ENCODE measurements around the gene NDUFS2.

NDUFS2 gene

DNA sequence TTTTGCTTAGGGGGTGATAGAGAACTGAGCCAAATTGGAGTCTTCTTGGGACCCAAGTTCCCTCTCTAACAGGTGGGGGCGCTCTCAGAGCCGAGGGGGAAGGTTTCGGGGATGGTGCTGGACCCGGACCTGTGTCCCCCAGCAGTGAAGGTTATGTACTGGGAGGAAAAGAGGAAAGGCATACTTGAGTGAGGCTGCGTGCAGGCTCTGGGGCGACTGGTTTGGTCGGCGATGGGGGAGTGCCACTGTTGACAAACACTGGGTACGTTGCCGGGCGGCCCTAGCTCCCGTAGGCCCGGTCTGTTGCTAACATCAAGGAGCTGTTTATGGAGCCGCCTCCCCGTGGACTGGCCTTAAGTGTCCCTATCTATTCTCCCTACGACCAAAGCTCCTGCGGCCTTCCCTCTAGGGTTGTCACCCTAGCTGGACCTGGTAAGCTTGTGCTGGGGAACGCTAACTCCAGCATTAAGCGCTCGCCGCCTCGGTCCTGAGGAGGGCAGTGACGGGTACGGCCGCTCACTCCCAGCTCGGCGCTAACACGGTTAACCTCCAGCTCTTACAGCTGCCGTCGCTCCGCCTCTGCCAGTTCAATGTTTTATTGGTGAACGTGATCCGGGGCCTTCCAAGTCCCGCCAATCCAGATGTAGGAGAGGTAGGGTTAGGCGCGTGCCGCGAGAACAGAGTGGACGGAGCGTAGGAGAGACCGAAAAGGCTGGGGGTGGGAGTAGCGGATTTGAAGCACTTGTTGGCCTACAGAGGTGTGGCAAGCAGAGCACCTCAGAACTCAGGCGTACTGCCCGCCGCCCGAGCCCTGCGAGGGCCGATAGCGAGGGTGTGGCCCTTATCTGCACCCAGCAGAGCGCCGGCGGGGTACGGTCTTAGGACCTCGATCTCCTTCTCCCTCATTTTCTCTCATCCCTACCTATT is 36.2 kb upstream of the NDUFS2 start, which contains the start of gene PPOX:
Gene PPOX, plus strand, starts transcription at position 685 of the 927 bp plus-strand sequence. CDS start 422 bp downstream, outside the sequence.
- peak within 1 kb of the TSS; percentile 81 for H3K4me3 ChIP-seq (ENCODE audit: low read length)
- peak; percentile 96 for DNase-seq (ENCODE audit: low read depth)
- TF ChIP-seq, protein P1, sequence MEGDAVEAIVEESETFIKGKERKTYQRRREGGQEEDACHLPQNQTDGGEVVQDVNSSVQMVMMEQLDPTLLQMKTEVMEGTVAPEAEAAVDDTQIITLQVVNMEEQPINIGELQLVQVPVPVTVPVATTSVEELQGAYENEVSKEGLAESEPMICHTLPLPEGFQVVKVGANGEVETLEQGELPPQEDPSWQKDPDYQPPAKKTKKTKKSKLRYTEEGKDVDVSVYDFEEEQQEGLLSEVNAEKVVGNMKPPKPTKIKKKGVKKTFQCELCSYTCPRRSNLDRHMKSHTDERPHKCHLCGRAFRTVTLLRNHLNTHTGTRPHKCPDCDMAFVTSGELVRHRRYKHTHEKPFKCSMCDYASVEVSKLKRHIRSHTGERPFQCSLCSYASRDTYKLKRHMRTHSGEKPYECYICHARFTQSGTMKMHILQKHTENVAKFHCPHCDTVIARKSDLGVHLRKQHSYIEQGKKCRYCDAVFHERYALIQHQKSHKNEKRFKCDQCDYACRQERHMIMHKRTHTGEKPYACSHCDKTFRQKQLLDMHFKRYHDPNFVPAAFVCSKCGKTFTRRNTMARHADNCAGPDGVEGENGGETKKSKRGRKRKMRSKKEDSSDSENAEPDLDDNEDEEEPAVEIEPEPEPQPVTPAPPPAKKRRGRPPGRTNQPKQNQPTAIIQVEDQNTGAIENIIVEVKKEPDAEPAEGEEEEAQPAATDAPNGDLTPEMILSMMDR (conservative IDR thresholded peaks at IDR 0.05; ENCODE audit: low read depth, low read length) = peak; percentile 67

DNA sequence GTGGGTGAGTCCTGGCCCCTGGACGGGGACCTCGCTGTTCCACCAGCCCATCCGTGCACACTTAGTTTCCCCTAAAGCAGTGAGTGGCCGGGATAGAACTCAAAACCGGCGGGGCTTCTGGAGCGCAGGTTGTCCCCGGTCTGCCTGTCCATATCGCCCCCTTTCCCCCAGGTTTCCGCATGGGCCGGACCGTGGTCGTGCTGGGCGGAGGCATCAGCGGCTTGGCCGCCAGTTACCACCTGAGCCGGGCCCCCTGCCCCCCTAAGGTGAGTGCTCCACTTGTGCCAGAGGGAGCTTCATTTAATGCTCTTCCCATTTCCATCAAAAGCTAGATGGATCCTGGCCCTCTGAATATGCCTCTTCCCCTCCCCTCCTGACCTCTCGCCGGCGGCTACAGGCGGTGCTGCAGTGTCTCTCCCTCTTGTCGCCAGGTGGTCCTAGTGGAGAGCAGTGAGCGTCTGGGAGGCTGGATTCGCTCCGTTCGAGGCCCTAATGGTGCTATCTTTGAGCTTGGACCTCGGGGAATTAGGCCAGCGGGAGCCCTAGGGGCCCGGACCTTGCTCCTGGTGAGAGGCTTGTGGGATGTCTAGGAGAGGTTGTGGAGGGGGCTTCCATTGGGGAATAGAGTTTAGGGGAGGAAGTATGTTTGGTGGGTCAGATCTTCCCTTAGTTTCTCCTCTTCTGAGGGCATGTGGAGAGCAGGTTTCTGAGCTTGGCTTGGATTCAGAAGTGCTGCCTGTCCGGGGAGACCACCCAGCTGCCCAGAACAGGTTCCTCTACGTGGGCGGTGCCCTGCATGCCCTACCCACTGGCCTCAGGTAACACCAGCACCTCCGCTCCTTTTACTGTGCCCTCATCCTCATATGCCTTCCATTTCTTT is 35.3 kb upstream of the NDUFS2 start:
- H3K4me3 ChIP-seq (ENCODE audit: low read length) = peak overlapping the region; percentile 81
- DNase-seq (ENCODE audit: low read depth) = no peak
- TF ChIP-seq, protein P1 (conservative IDR thresholded peaks at IDR 0.05; ENCODE audit: low read depth, low read length) = no peak

DNA sequence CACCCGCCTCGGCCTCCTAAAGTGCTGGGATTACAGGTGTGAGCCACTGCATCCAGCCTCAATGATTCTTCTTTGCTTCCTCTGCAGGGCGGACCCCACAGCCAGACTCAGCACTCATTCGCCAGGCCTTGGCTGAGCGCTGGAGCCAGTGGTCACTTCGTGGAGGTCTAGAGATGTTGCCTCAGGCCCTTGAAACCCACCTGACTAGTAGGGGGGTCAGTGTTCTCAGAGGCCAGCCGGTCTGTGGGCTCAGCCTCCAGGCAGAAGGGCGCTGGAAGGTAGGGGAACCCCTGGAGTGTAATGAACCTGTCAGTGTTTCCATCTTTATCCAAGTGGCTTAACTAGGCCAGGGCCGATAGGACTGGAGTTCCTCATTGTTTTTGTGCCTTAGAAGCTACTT is 33.3 kb upstream of the NDUFS2 start:
- no peak overlapping the region for H3K4me3 ChIP-seq (ENCODE audit: low read length)
- TF ChIP-seq, protein P1 (conservative IDR thresholded peaks at IDR 0.05; ENCODE audit: low read depth, low read length) = no peak
- DNase-seq (ENCODE audit: low read depth) = no peak

DNA sequence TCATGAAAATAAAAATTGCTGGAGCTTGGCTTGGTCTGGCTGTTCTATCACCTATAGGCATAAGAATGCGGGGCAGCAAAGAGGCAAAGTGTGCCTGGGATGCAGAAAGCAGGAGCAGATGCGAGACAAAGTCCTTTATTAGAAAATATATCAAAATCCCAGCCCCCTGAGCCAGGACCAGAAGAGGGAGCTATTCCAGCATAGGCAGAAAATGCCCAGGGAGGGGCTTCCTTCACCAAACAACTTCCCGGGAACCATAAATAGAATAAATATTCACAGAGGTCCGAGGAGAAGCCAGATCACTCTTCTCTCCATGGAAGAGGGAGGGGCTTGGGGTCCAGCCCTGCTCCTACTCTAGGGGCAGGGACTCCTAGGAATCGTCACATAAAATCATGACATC is 31.0 kb upstream of the NDUFS2 start:
- TF ChIP-seq, protein P1 (conservative IDR thresholded peaks at IDR 0.05; ENCODE audit: low read depth, low read length) = peak; percentile 35
- H3K4me3 ChIP-seq (ENCODE audit: low read length) = no peak overlapping the region
- no peak for DNase-seq (ENCODE audit: low read depth)

DNA sequence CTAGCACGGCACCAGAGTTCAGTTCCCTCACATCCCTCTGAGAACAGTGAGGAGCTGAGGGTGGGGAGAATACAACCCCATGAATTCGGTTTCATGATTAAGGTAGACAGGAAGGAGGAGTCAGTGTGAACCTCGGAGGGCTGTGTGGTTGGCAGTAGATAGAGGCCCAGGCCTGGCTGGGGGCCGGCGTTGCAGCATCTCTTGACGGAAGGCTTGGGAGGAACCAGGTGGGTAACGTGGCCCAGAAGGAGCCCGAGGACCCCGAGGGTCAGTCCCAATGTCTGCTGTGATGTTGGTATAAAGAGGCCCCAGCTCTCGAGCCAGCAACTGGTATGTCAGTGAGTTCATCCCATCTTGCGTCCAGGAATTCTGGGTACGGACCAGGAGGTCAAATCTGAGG is 30.5 kb upstream of the NDUFS2 start:
- DNase-seq (ENCODE audit: low read depth) = no peak
- TF ChIP-seq, protein P1 (conservative IDR thresholded peaks at IDR 0.05; ENCODE audit: low read depth, low read length) = no peak
- no peak overlapping the region for H3K4me3 ChIP-seq (ENCODE audit: low read length)

DNA sequence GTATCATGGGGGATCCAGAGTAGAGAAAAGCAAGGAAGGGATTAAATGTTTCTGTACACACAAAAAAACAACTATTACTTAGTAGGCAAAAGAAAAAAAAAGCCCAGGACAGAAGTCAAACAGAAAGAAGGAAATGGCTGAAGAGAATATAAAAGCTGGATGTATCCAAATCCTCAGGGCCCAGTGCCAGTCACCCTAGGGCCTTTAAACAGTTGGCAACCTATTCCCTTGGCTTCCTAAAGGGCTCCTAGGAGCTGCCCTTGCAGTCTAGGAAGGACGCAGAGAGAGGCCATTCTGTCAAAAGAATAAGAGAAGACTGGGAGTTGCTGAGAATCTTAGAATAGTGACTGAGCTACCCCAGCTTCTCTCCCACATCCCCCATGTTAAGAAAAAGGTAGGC is 29.8 kb upstream of the NDUFS2 start:
- DNase-seq (ENCODE audit: low read depth) = no peak
- TF ChIP-seq, protein P1 (conservative IDR thresholded peaks at IDR 0.05; ENCODE audit: low read depth, low read length) = no peak

More for the DNA sequence above, 29.8 kb upstream of the NDUFS2 start:
- no peak overlapping the region for H3K4me3 ChIP-seq (ENCODE audit: low read length)

All from retinal pigment epithelial cell (primary cell).